ENCODE results near the gene OAS3.

Gene OAS3

DNA sequence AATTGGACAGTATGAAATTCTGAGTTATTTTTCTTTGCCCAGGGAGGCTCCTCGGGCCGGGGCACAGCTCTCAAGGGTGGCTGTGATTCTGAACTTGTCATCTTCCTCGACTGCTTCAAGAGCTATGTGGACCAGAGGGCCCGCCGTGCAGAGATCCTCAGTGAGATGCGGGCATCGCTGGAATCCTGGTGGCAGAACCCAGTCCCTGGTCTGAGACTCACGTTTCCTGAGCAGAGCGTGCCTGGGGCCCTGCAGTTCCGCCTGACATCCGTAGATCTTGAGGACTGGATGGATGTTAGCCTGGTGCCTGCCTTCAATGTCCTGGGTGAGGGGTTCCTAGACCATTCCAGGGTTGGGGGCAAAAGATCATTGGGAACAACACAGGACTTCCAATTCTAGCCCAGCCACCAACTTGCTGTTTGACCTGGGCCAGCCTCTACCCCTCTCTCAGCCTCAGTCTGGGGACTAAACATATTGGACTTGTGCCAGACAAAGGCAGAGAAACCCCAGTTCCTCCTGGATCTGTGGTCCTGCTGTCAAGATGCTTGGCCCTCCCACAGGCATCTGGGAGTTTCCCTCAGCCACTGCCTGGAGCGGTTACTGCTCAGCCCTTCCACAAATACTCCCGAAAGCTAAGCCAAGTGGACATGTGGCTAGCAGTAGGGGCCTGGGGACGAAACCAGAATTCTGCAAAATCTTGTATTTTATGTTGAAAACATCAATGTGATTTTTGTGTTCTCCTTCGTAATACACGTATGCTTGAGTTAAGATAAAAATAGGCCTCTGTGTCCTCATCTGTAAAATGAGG is 3.5 kb downstream of the OAS3 start (continued):
- no peak for TF ChIP-seq ZXDB (tag by site-specific recombination; IDR thresholded peaks at IDR 0.05)

DNA sequence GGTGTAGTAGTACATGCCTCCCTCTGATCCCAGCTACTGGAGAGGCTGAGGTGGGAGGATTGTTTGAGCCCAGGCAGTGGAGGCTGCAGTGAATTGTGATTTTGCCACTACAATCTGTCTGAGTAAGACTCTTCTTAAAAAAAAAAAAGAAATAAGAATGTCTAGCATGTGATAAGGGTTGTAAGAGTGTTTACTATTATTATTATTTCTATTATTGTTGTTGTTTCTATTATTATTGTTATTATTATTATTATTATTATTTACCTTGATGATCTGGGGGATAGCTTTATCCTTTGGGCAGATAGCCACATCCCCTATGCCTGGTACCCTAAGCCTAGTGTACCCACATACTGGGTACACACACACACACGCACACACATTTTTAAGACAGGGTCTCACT is 4.3 kb downstream of the OAS3 start:
- Histone ChIP-seq H3K27ac (ENCODE audit: extremely low read depth, low read depth, low read length) (no peak overlapping the region), H3K9me3 (ENCODE audit: control insufficient read depth, insufficient read depth, low read depth, low read length) (no peaks in the 10 kb centered on the region), H3K36me3 (ENCODE audit: control insufficient read depth in 2 of 2, insufficient read depth in 1 of 2, low read length in 2 of 2) (peaks cover 0 to 5% of the 10 kb centered on the region in 2 experiments; a peak in 1 of 3 replicates), H3K4me1 (ENCODE audit: control insufficient read depth, insufficient read depth, low read length) (0 out of 2 replicates have a peak, but pooled peaks cover 2% of the 10 kb centered on the region), H3K4me3 (ENCODE audit: low read depth, low read length) (no peak overlapping the region)
- TF ChIP-seq REPIN1 (tag by site-specific recombination; IDR thresholded peaks at IDR 0.05; ENCODE audit: low read depth) (peak; percentile 96), ZNF175 (tag by site-specific recombination; IDR thresholded peaks at IDR 0.05) (no peak)
- TF ChIP-seq, protein P1, sequence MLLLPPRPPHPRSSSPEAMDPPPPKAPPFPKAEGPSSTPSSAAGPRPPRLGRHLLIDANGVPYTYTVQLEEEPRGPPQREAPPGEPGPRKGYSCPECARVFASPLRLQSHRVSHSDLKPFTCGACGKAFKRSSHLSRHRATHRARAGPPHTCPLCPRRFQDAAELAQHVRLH (tag by site-specific recombination; IDR thresholded peaks at IDR 0.05): no peak
- TF ChIP-seq, protein P2, sequence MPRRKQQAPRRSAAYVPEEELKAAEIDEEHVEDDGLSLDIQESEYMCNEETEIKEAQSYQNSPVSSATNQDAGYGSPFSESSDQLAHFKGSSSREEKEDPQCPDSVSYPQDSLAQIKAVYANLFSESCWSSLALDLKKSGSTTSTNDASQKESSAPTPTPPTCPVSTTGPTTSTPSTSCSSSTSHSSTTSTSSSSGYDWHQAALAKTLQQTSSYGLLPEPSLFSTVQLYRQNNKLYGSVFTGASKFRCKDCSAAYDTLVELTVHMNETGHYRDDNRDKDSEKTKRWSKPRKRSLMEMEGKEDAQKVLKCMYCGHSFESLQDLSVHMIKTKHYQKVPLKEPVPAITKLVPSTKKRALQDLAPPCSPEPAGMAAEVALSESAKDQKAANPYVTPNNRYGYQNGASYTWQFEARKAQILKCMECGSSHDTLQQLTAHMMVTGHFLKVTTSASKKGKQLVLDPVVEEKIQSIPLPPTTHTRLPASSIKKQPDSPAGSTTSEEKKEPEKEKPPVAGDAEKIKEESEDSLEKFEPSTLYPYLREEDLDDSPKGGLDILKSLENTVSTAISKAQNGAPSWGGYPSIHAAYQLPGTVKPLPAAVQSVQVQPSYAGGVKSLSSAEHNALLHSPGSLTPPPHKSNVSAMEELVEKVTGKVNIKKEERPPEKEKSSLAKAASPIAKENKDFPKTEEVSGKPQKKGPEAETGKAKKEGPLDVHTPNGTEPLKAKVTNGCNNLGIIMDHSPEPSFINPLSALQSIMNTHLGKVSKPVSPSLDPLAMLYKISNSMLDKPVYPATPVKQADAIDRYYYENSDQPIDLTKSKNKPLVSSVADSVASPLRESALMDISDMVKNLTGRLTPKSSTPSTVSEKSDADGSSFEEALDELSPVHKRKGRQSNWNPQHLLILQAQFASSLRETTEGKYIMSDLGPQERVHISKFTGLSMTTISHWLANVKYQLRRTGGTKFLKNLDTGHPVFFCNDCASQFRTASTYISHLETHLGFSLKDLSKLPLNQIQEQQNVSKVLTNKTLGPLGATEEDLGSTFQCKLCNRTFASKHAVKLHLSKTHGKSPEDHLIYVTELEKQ (tag by site-specific recombination; IDR thresholded peaks at IDR 0.05; ENCODE audit: borderline replicate concordance): no peak
- ChIA-PET POLR2A (no interaction called here), CTCF (interaction anchor here (0.7 kb wide), 1 partner anchor 50 kb away, joined by 4 read pairs; no protein-coding TSS in a partner anchor)

DNA sequence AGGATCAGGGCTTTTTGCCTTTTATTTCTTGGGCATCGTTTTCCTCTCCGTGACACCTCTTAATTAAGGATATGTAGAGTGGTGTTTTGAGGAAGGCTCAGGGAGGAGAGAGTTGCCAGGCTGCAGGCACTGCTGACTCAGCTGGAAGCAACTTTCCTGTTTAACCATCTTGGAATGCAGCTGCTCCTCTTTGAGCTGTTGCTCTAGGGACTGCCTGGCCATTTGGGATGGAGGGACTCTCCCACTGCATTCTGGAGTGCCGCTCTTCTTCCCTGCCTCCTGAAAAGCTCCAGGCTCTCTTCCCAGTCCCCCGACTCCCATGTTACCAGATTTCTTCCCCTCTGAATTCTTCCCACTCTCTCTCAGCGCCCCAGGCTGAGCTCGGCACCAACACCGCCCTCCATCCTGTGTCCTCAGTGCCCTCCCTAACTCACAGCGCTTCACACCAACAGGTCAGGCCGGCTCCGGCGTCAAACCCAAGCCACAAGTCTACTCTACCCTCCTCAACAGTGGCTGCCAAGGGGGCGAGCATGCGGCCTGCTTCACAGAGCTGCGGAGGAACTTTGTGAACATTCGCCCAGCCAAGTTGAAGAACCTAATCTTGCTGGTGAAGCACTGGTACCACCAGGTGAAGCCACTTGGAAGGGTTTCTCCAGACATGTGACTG is 5.9 kb downstream of the OAS3 start:
- no peak for TF ChIP-seq IKZF3 (tag by site-specific recombination; IDR thresholded peaks at IDR 0.05)
- TF ChIP-seq, protein P3, sequence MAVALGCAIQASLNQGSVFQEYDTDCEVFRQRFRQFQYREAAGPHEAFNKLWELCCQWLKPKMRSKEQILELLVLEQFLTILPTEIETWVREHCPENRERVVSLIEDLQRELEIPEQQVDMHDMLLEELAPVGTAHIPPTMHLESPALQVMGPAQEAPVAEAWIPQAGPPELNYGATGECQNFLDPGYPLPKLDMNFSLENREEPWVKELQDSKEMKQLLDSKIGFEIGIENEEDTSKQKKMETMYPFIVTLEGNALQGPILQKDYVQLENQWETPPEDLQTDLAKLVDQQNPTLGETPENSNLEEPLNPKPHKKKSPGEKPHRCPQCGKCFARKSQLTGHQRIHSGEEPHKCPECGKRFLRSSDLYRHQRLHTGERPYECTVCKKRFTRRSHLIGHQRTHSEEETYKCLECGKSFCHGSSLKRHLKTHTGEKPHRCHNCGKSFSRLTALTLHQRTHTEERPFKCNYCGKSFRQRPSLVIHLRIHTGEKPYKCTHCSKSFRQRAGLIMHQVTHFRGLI (tag by site-specific recombination; IDR thresholded peaks at IDR 0.05): no peak
- no peak for TF ChIP-seq SP2 (tag by site-specific recombination; IDR thresholded peaks at IDR 0.05)
- no peak for TF ChIP-seq SCRT1 (tag by site-specific recombination; IDR thresholded peaks at IDR 0.05; ENCODE audit: borderline replicate concordance)
- TF ChIP-seq GLIS1 (tag by site-specific recombination; IDR thresholded peaks at IDR 0.05): no peak
- no peak overlapping the region for H3K4me3 ChIP-seq (ENCODE audit: low read depth, low read length)
- ChIA-PET POLR2A (no interaction called here), CTCF (no interaction called here)
- no peaks in the 10 kb centered on the region for H3K4me1 ChIP-seq (ENCODE audit: control insufficient read depth, insufficient read depth, low read length)
- H3K27ac ChIP-seq (ENCODE audit: extremely low read depth, low read depth, low read length): no peak overlapping the region
- peaks cover 0 to 8% of the 10 kb centered on the region in 2 experiments; a peak in 1 of 3 replicates for H3K36me3 ChIP-seq (ENCODE audit: control insufficient read depth in 2 of 2, insufficient read depth in 1 of 2, low read length in 2 of 2)
- no peaks in the 10 kb centered on the region for H3K9me3 ChIP-seq (ENCODE audit: control insufficient read depth, insufficient read depth, low read depth, low read length)

DNA sequence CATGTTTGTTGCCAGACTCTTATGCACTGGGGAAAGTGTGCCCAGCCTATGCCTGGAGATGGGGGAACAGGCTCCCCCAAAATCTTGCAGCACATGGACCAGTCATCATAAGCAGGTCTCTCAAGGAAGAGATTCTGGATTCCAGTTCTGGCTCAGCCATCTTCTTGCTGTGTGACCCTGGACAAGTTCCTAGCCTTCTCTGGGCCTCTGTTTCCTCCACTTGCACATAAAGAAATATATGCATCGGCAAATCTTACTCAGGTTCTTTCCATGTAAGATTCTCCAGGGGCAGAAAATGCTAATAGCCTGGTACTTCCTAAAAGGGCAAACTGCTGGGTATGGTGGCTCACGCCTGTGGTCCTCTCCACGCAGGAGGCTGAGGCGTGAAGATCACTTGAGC is 7.2 kb downstream of the OAS3 start:
- Histone ChIP-seq H3K9me3 (ENCODE audit: control insufficient read depth, insufficient read depth, low read depth, low read length) (no peaks in the 10 kb centered on the region), H3K4me3 (ENCODE audit: low read depth, low read length) (no peak overlapping the region), H3K27ac (ENCODE audit: extremely low read depth, low read depth, low read length) (no peak overlapping the region), H3K36me3 (ENCODE audit: control insufficient read depth in 2 of 2, insufficient read depth in 1 of 2, low read length in 2 of 2) (peaks cover 0 to 8% of the 10 kb centered on the region in 2 experiments; a peak in 1 of 3 replicates), H3K4me1 (ENCODE audit: control insufficient read depth, insufficient read depth, low read length) (no peaks in the 10 kb centered on the region)
- ChIA-PET CTCF (no interaction called here), POLR2A (no interaction called here)
- TF ChIP-seq GLIS2 (tag by site-specific recombination; IDR thresholded peaks at IDR 0.05) (no peak), ZNF555 (tag by site-specific recombination; conservative IDR thresholded peaks at IDR 0.05) (no peak), ZNF214 (tag by site-specific recombination; IDR thresholded peaks at IDR 0.05; ENCODE audit: borderline replicate concordance) (no peak), SALL2 (tag by site-specific recombination; IDR thresholded peaks at IDR 0.05; ENCODE audit: borderline replicate concordance) (no peak), ZNF701 (tag by site-specific recombination; IDR thresholded peaks at IDR 0.05) (no peak), ZNF221 (tag by site-specific recombination; IDR thresholded peaks at IDR 0.05; ENCODE audit: borderline replicate concordance) (no peak), ZNF169 (tag by site-specific recombination; IDR thresholded peaks at IDR 0.05) (no peak)
- TF ChIP-seq, protein P4, sequence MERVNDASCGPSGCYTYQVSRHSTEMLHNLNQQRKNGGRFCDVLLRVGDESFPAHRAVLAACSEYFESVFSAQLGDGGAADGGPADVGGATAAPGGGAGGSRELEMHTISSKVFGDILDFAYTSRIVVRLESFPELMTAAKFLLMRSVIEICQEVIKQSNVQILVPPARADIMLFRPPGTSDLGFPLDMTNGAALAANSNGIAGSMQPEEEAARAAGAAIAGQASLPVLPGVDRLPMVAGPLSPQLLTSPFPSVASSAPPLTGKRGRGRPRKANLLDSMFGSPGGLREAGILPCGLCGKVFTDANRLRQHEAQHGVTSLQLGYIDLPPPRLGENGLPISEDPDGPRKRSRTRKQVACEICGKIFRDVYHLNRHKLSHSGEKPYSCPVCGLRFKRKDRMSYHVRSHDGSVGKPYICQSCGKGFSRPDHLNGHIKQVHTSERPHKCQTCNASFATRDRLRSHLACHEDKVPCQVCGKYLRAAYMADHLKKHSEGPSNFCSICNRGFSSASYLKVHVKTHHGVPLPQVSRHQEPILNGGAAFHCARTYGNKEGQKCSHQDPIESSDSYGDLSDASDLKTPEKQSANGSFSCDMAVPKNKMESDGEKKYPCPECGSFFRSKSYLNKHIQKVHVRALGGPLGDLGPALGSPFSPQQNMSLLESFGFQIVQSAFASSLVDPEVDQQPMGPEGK (tag by site-specific recombination; IDR thresholded peaks at IDR 0.05): no peak
- TF ChIP-seq, protein P5, sequence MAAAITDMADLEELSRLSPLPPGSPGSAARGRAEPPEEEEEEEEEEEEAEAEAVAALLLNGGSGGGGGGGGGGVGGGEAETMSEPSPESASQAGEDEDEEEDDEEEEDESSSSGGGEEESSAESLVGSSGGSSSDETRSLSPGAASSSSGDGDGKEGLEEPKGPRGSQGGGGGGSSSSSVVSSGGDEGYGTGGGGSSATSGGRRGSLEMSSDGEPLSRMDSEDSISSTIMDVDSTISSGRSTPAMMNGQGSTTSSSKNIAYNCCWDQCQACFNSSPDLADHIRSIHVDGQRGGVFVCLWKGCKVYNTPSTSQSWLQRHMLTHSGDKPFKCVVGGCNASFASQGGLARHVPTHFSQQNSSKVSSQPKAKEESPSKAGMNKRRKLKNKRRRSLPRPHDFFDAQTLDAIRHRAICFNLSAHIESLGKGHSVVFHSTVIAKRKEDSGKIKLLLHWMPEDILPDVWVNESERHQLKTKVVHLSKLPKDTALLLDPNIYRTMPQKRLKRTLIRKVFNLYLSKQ (tag by site-specific recombination; IDR thresholded peaks at IDR 0.05; ENCODE audit: borderline replicate concordance): no peak
